ENCODE measurements around the gene CD8A. TPM values are rescaled to one million over a fixed set of nuclear protein-coding genes. Genes with fewer than 3 reads are reported as not detected.

The CD8A gene
- total RNA-seq, 5 donors from 2014 or later (not counting 1 experiment from before 2014, with no cell fraction given): 92.1 to 194 (median 158) TPM

DNA sequence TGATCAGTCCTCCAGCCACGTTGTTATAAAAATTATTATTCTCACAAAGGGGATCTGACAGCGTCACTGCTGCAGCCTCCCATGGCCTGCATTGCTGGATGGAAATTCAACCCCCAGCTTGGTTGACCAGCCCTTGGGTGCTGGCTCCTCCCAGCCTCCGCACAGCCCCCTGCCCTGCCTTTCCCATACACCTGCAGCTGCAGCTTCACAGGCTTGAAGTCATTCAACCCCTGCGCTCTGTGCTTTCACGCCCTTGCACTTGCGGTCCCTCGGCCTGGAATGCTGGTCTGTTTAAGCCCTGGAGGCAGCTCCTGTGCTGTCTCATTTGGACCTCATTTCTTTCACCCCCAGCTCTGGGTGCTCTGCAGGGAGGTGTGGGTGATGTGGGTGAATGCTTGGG lies 860 bp upstream of the CD8A start:
- Mint-ChIP-seq H3K27me3 (peaks cover 40 to 75% of the 10 kb centered on the region in 2 donors), H3K4me1 (peaks cover 53 to 61% (median 59%) of the 10 kb centered on the region in 3 donors), H3K4me3 (peak overlapping the region; percentile 84 to 88 (median 85)), H3K27ac (peak overlapping the region; percentile 87 to 94), H3K9me3 (peaks cover 10 to 17% (median 11%) of the 10 kb centered on the region in 3 donors), H3K36me3 (peaks cover 14% of the 10 kb centered on the region)
- H3K4me3 ChIP-seq (ENCODE audit: control insufficient read depth in 1 of 2, extremely low read depth in 1 of 2, low read length in 1 of 2): peak overlapping the region; percentile 74 to 75
- no peak for ATAC-seq (replicated peaks in 1 of 4)
- peaks cover 0 to 16% of the 10 kb centered on the region in 2 donors for H3K36me3 ChIP-seq (ENCODE audit: control insufficient read depth in 2 of 2, extremely low read depth in 1 of 2, insufficient read depth in 1 of 2, low read length in 1 of 2)
- ChIA-PET CTCF (interaction anchor here in 1 of 2 donors (0.7 to 1.2 kb wide), 2 partner anchors 11 to 16 kb away, joined by 3 to 5 read pairs; no protein-coding TSS in a partner anchor), POLR2A (interaction anchor here in 1 of 2 donors (0.6 kb wide), 2 partner anchors 33 to 160 kb away, joined by 3 to 5 read pairs; no protein-coding TSS in a partner anchor)
- peak overlapping the region; percentile 99 for H3K27ac ChIP-seq (ENCODE audit: low read length)
- peaks cover 3% of the 10 kb centered on the region for H3K9me3 ChIP-seq
- H3K27me3 ChIP-seq (replicated peaks in 1 of 2; ENCODE audit: control insufficient read depth in 2 of 2, extremely low read depth in 1 of 2, insufficient read depth in 2 of 2, low read length in 1 of 2): peaks cover 3 to 51% of the 10 kb centered on the region in 2 experiments
- DNase-seq: peak in 1 of 35 experiments; percentile 41
- peaks cover 18 to 79% of the 10 kb centered on the region in 2 experiments for H3K4me1 ChIP-seq (ENCODE audit: control insufficient read depth in 1 of 2, extremely low read depth in 1 of 2, insufficient read depth in 2 of 2, low read length in 2 of 2)
- 24% methylated on average over 5 of the region's 7 CpGs for WGBS (ENCODE audit: insufficient coverage)

- ATAC-seq (replicated peaks in 1 of 4): peak in 2 of 4 experiments; percentile 0 to 6
- Mint-ChIP-seq H3K27me3 (peaks cover 30 to 66% of the 10 kb centered on the region in 2 donors), H3K27ac (peak overlapping the region; percentile 87), H3K36me3 (peaks cover 3% of the 10 kb centered on the region), H3K9me3 (peaks cover 0 to 3% (median 0%) of the 10 kb centered on the region in 3 donors), H3K4me1 (peaks cover 64 to 69% (median 65%) of the 10 kb centered on the region in 3 donors), H3K4me3 (peak overlapping the region; percentile 82 to 88 (median 85))
- H3K9me3 ChIP-seq: no peaks in the 10 kb centered on the region
- peaks cover 0 to 17% of the 10 kb centered on the region in 2 donors for H3K36me3 ChIP-seq (ENCODE audit: control insufficient read depth in 2 of 2, extremely low read depth in 1 of 2, insufficient read depth in 1 of 2, low read length in 1 of 2)
- H3K27me3 ChIP-seq (replicated peaks in 1 of 2; ENCODE audit: control insufficient read depth in 2 of 2, extremely low read depth in 1 of 2, insufficient read depth in 2 of 2, low read length in 1 of 2): peaks cover 3 to 49% of the 10 kb centered on the region in 2 experiments
- POLR2A ChIA-PET: no interaction called here
- DNase-seq: peak in 2 of 35 experiments; percentile 30 to 40
- peak overlapping the region; percentile 99 for H3K27ac ChIP-seq (ENCODE audit: low read length)
- 2% methylated on average over 39 of the region's 40 CpGs for WGBS (ENCODE audit: insufficient coverage)
- CTCF ChIA-PET: interaction anchor here in 1 of 2 donors (0.6 kb wide), 1 partner anchor 1734 kb away, joined by 3 read pairs; no protein-coding TSS in a partner anchor
- H3K4me1 ChIP-seq (ENCODE audit: control insufficient read depth in 1 of 2, extremely low read depth in 1 of 2, insufficient read depth in 2 of 2, low read length in 2 of 2): peaks cover 18 to 89% of the 10 kb centered on the region in 2 experiments
- peak overlapping the region; percentile 74 to 87 for H3K4me3 ChIP-seq (ENCODE audit: control insufficient read depth in 1 of 2, extremely low read depth in 1 of 2, low read length in 1 of 2)
Observed at GRCh38 chr2:86790134-86790675, 508 bp downstream of the CD8A start.

DNA sequence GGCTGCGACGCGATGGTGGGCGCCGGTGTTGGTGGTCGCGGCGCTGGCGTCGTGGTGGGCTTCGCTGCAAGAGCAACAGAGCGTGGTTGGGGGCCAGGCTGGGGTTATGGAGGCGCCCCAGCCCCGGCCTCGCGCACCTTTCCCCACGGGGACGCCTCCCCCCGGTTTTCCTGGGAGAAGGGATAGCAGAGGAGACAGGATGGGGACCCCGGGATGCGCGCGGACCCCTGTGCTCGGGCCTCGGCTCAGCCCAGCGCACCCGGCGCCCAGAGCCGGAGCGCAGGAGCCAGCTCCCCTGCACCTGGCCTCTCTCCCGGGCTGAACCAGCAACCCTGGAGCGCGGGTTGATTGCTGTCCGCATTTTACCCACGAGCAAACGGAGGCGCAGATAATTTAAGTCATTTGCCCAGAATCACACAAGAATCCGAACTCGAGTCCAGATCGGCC lies 1.0 kb downstream of the CD8A start:
- Histone ChIP-seq H3K9me3 (no peaks in the 10 kb centered on the region), H3K4me3 (ENCODE audit: control insufficient read depth in 1 of 2, extremely low read depth in 1 of 2, low read length in 1 of 2) (peak overlapping the region; percentile 74 to 87), H3K36me3 (ENCODE audit: control insufficient read depth in 2 of 2, extremely low read depth in 1 of 2, insufficient read depth in 1 of 2, low read length in 1 of 2) (peaks cover 0 to 22% of the 10 kb centered on the region in 2 donors), H3K4me1 (ENCODE audit: control insufficient read depth in 1 of 2, extremely low read depth in 1 of 2, insufficient read depth in 2 of 2, low read length in 2 of 2) (peaks cover 14 to 90% of the 10 kb centered on the region in 2 experiments), H3K27ac (ENCODE audit: low read length) (peak overlapping the region; percentile 99), H3K27me3 (replicated peaks in 1 of 2; ENCODE audit: control insufficient read depth in 2 of 2, extremely low read depth in 1 of 2, insufficient read depth in 2 of 2, low read length in 1 of 2) (peaks cover 3 to 49% of the 10 kb centered on the region in 2 experiments)
- H3K4me1 Mint-ChIP-seq: peaks cover 60 to 67% (median 60%) of the 10 kb centered on the region in 3 donors
- ChIA-PET CTCF (no interaction called here), POLR2A (no interaction called here)
- peak overlapping the region; percentile 87 for H3K27ac Mint-ChIP-seq
- peaks cover 27 to 61% of the 10 kb centered on the region in 2 donors for H3K27me3 Mint-ChIP-seq
- DNase-seq (no peak), ATAC-seq (replicated peaks in 1 of 4) (no peak)
- H3K36me3 Mint-ChIP-seq: no peaks in the 10 kb centered on the region
- WGBS (ENCODE audit: insufficient coverage): 7% methylated on average over 36 of the region's 40 CpGs
- peak overlapping the region; percentile 82 to 88 (median 85) for H3K4me3 Mint-ChIP-seq
- H3K9me3 Mint-ChIP-seq: no peaks in the 10 kb centered on the region

DNA sequence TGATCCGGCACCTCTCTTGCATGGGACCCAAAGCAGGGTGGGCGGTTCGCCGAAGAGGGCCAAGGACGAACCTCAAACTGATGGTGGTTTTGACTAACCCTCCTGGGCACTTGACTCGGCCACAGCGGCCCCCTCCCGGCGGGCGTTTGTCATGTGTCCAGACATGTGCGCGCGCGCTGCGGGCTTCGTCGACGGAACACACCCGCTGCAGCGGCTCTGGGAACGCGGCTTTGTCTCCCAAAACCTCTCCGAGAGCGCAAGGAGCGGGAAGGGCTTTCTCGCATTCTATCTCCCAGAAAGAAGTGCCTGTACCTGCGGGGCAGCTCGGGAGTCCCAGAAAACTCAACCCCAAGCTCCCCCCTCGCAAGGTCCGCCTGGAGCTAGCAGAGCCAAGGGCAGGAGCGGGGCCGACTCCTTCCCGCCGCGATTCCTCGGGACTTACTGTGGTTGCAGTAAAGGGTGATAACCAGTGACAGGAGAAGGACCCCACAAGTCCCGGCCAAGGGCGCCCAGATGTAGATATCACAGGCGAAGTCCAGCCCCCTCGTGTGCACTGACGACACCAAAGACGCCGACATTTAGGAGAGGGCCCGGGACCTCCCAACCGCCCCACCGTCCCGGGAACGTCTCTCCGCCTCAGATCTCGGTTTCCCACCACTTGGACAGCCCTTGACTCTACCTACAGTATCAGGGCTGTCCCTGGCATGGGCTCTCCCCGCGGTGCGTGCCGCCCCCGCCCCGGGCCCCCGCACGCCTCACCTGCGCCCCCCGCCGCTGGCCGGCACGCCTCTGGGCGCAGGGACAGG lies 1.6 kb downstream of the CD8A start:
- POLR2A ChIA-PET: no interaction called here
- H3K4me1 ChIP-seq (ENCODE audit: control insufficient read depth in 1 of 2, extremely low read depth in 1 of 2, insufficient read depth in 2 of 2, low read length in 2 of 2): peaks cover 8 to 85% of the 10 kb centered on the region in 2 experiments
- CTCF ChIA-PET: no interaction called here
- H3K27me3 ChIP-seq (replicated peaks in 1 of 2; ENCODE audit: control insufficient read depth in 2 of 2, extremely low read depth in 1 of 2, insufficient read depth in 2 of 2, low read length in 1 of 2): peaks cover 3 to 49% of the 10 kb centered on the region in 2 experiments
- ATAC-seq (replicated peaks in 1 of 4) (no peak), DNase-seq (peak in 2 of 35 experiments; percentile 23 to 41)
- Mint-ChIP-seq H3K4me1 (peaks cover 58 to 67% (median 61%) of the 10 kb centered on the region in 3 donors), H3K27ac (peak overlapping the region; percentile 84 to 86), H3K9me3 (no peaks in the 10 kb centered on the region), H3K4me3 (peak overlapping the region; percentile 71 to 85 (median 78)), H3K27me3 (peaks cover 27 to 55% of the 10 kb centered on the region in 2 donors), H3K36me3 (no peaks in the 10 kb centered on the region)
- peaks cover 0 to 22% of the 10 kb centered on the region in 2 donors for H3K36me3 ChIP-seq (ENCODE audit: control insufficient read depth in 2 of 2, extremely low read depth in 1 of 2, insufficient read depth in 1 of 2, low read length in 1 of 2)
- no peaks in the 10 kb centered on the region for H3K9me3 ChIP-seq
- H3K4me3 ChIP-seq (ENCODE audit: control insufficient read depth in 1 of 2, extremely low read depth in 1 of 2, low read length in 1 of 2): peak overlapping the region; percentile 30 to 74
- peak overlapping the region; percentile 99 for H3K27ac ChIP-seq (ENCODE audit: low read length)
- 13% methylated on average over 59 of the region's 64 CpGs for WGBS (ENCODE audit: insufficient coverage)

GRCh38 chr2:86788165-86788564 lies 2.5 kb downstream of the CD8A start:
- peaks cover 3 to 41% of the 10 kb centered on the region in 2 experiments for H3K27me3 ChIP-seq (replicated peaks in 1 of 2; ENCODE audit: control insufficient read depth in 2 of 2, extremely low read depth in 1 of 2, insufficient read depth in 2 of 2, low read length in 1 of 2)
- peak overlapping the region; percentile 71 to 85 (median 78) for H3K4me3 Mint-ChIP-seq
- H3K9me3 Mint-ChIP-seq: no peaks in the 10 kb centered on the region
- DNase-seq (no peak), ATAC-seq (replicated peaks in 1 of 4) (no peak)
- peak overlapping the region; percentile 84 to 86 for H3K27ac Mint-ChIP-seq
- peaks cover 5 to 85% of the 10 kb centered on the region in 2 experiments for H3K4me1 ChIP-seq (ENCODE audit: control insufficient read depth in 1 of 2, extremely low read depth in 1 of 2, insufficient read depth in 2 of 2, low read length in 2 of 2)
- no peaks in the 10 kb centered on the region for H3K9me3 ChIP-seq
- ChIA-PET CTCF (interaction anchor here in 1 of 2 donors (2.0 kb wide), 1 partner anchor 23 kb away, joined by 6 read pairs; no protein-coding TSS in a partner anchor), POLR2A (interaction anchor here in 1 of 2 donors (0.6 kb wide), 1 partner anchor 41 kb away, joined by 3 read pairs; no protein-coding TSS in a partner anchor)
- peaks cover 0 to 25% of the 10 kb centered on the region in 2 donors for H3K36me3 ChIP-seq (ENCODE audit: control insufficient read depth in 2 of 2, extremely low read depth in 1 of 2, insufficient read depth in 1 of 2, low read length in 1 of 2)
- peak overlapping the region; percentile 99 for H3K27ac ChIP-seq (ENCODE audit: low read length)
- peaks cover 24 to 46% of the 10 kb centered on the region in 2 donors for H3K27me3 Mint-ChIP-seq
- 42% methylated on average over 2 of the region's 7 CpGs for WGBS (ENCODE audit: insufficient coverage)
- H3K36me3 Mint-ChIP-seq: no peaks in the 10 kb centered on the region
- H3K4me3 ChIP-seq (ENCODE audit: control insufficient read depth in 1 of 2, extremely low read depth in 1 of 2, low read length in 1 of 2): peak overlapping the region in 1 of 2 donors; percentile 74
- peaks cover 55 to 67% (median 57%) of the 10 kb centered on the region in 3 donors for H3K4me1 Mint-ChIP-seq

All from T-cell (primary cell).